Effector memory CD8-positive, alpha-beta T cell (primary cell): ENCODE results near the gene GRIN2A.

Experiments used
- ATAC-seq: fragments of 150-1000 bp; cut with Tn5 transposase; replicated peaks from 2 replicates; pipeline ENCODE4 v1.10.0; 2021; ENCODE audit warnings: mild to moderate bottlenecking, moderate library complexity
- DNase-seq, 3 experiments: peaks; one replicate each; pipeline ENCODE4 v3.0.0; 2021
- H3K27ac Mint-ChIP-seq, 2 donors: one replicate each; pipeline ENCODE4 v1.8.0; 2022; ENCODE audit warnings: mild to moderate bottlenecking in 2 of 2, mixed read lengths in 2 of 2, moderate library complexity in 2 of 2
- H3K27me3 Mint-ChIP-seq, 2 donors: one replicate each; pipeline ENCODE4 v1.8.0; 2022; ENCODE audit warnings: mixed read lengths in 2 of 2
- H3K36me3 Mint-ChIP-seq: one replicate; pipeline ENCODE4 v1.8.0; 2022; ENCODE audit warnings: mild to moderate bottlenecking, moderate library complexity, mixed read lengths; ENCODE audit not compliant: insufficient read depth
- H3K4me1 Mint-ChIP-seq, 2 donors: one replicate each; pipeline ENCODE4 v1.8.0; 2022; ENCODE audit warnings: low read depth in 2 of 2, mixed read lengths in 2 of 2
- H3K4me3 Mint-ChIP-seq, 2 donors: one replicate each; pipeline ENCODE4 v1.8.0; 2022; ENCODE audit warnings: mild to moderate bottlenecking in 2 of 2, mixed read lengths in 2 of 2, moderate library complexity in 2 of 2
- H3K9me3 Mint-ChIP-seq, 2 donors: one replicate each; pipeline ENCODE4 v1.8.0; 2022; ENCODE audit warnings: mixed read lengths in 2 of 2

GRIN2A gene

GRCh38 chr16:9846362-9847099, 335.7 kb downstream of the GRIN2A start:
- no peak for DNase-seq
- Mint-ChIP-seq H3K4me3 (no peak overlapping the region), H3K9me3 (peaks cover 0 to 6% of the 10 kb centered on the region in 2 donors), H3K27ac (no peak overlapping the region), H3K27me3 (peaks cover 0 to 5% of the 10 kb centered on the region in 2 donors), H3K36me3 (no peaks in the 10 kb centered on the region), H3K4me1 (no peaks in the 10 kb centered on the region)
- no peak for ATAC-seq

DNA sequence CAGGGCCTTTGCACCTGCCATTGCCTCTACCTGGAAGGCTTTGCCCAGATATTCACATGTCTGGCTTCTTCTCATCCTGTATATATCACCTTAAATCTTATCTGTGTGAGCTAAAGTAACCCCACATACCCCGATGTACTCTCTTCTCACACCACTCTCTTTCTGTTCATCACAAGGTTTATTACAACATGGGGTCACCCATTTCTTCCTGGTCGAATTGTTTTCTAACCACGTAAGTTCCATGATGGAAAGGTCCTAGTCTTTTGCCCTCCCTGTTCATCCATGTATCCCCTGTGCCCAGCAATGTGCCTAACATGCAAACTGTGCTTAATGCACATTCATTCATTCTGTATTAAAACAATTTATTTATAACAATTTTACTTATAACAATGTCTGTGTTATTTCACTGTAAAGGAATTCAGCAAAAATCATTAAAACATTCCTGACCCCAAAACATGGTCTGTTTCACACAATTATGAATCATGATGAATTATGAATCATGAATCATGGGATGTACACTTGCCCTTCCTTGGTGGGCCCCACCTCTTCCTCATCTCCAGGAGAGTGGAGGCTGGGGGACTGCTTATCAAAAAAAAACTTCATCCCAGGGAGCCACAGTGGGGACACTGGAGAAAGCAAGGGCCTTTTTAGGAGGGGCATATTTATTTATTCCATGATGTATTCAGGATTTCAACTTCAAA, 336.4 kb downstream of the GRIN2A start:
- H3K4me1 Mint-ChIP-seq, result no peaks in the 10 kb centered on the region
- ATAC-seq (no peak), DNase-seq (no peak)

DNA sequence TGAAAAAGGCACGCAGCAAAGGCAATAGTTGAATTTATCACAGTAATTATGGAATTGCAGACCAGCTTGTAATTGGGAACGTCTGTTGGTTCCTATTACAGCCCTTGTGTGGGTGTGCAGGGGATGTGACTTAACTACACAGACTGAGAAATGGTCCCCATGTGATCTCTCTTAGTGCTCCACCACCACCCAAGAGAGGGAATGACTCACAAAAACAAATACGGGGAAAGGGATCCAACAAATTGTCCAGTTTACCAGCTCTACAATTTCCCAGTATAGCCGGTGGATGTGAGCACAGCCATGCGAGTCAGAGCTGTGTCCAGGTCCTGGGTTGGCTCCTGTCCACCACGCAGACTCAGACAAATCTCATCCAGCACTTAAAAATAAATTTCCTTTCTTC, 337.9 kb downstream of the GRIN2A start:
- Mint-ChIP-seq H3K4me3 (no peak overlapping the region), H3K27ac (no peak overlapping the region), H3K4me1 (no peaks in the 10 kb centered on the region), H3K36me3 (no peaks in the 10 kb centered on the region), H3K27me3 (no peaks in the 10 kb centered on the region), H3K9me3 (peaks cover 0 to 3% of the 10 kb centered on the region in 2 donors)
- DNase-seq (no peak), ATAC-seq (no peak)

More for the DNA sequence above, 336.4 kb downstream of the GRIN2A start:
- peaks cover 0 to 5% of the 10 kb centered on the region in 2 donors for H3K27me3 Mint-ChIP-seq
- no peaks in the 10 kb centered on the region for H3K36me3 Mint-ChIP-seq
- peaks cover 0 to 6% of the 10 kb centered on the region in 2 donors for H3K9me3 Mint-ChIP-seq
- H3K27ac Mint-ChIP-seq, result no peak overlapping the region
- H3K4me3 Mint-ChIP-seq, result no peak overlapping the region

GRCh38 chr16:9843424-9844018, 338.7 kb downstream of the GRIN2A start:
- ATAC-seq (no peak), DNase-seq (no peak)
- Mint-ChIP-seq H3K36me3 (no peaks in the 10 kb centered on the region), H3K9me3 (peaks cover 0 to 3% of the 10 kb centered on the region in 2 donors), H3K4me1 (no peaks in the 10 kb centered on the region), H3K4me3 (no peak overlapping the region), H3K27me3 (no peaks in the 10 kb centered on the region), H3K27ac (no peak overlapping the region)

- Mint-ChIP-seq H3K4me3 (no peak overlapping the region), H3K27ac (no peak overlapping the region), H3K27me3 (no peaks in the 10 kb centered on the region), H3K9me3 (peaks cover 6 to 11% of the 10 kb centered on the region in 2 donors), H3K4me1 (no peaks in the 10 kb centered on the region), H3K36me3 (no peaks in the 10 kb centered on the region)
- no peak for DNase-seq
- no peak for ATAC-seq
These were observed 341.2 kb downstream of the GRIN2A start for GRCh38 chr16:9840761-9841665.

DNA sequence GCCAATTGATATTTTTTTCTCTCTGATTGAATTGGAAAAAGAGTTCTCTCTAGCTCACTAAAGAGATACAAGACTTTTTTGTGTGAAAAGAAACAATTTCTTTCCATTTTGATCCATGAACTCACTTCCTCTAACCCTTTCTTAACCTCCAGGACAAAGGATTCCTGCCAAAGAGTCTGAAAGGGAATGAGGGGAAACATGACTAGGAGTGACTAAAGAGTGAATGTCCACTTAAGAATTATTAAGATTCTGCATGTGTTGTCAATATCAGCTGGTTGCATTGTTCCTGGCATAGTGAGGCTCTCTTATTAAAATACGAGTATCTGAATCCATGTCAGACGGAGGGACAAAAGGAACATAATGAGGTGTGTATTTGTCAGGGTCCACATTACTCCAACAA, 344.7 kb downstream of the GRIN2A start:
- H3K27ac Mint-ChIP-seq, result no peak overlapping the region
- H3K4me1 Mint-ChIP-seq, result no peaks in the 10 kb centered on the region
- no peaks in the 10 kb centered on the region for H3K27me3 Mint-ChIP-seq
- H3K9me3 Mint-ChIP-seq, result peaks cover 2 to 11% of the 10 kb centered on the region in 2 donors
- no peak for ATAC-seq
- H3K36me3 Mint-ChIP-seq, result no peaks in the 10 kb centered on the region
- no peak overlapping the region for H3K4me3 Mint-ChIP-seq
- DNase-seq, result no peak

GRCh38 chr16:9836118-9836736, 346.0 kb downstream of the GRIN2A start:
- Mint-ChIP-seq H3K4me3 (no peak overlapping the region), H3K9me3 (peaks cover 2 to 11% of the 10 kb centered on the region in 2 donors), H3K36me3 (no peaks in the 10 kb centered on the region), H3K27ac (no peak overlapping the region), H3K4me1 (no peaks in the 10 kb centered on the region), H3K27me3 (no peaks in the 10 kb centered on the region)
- DNase-seq, result no peak
- no peak for ATAC-seq

DNA sequence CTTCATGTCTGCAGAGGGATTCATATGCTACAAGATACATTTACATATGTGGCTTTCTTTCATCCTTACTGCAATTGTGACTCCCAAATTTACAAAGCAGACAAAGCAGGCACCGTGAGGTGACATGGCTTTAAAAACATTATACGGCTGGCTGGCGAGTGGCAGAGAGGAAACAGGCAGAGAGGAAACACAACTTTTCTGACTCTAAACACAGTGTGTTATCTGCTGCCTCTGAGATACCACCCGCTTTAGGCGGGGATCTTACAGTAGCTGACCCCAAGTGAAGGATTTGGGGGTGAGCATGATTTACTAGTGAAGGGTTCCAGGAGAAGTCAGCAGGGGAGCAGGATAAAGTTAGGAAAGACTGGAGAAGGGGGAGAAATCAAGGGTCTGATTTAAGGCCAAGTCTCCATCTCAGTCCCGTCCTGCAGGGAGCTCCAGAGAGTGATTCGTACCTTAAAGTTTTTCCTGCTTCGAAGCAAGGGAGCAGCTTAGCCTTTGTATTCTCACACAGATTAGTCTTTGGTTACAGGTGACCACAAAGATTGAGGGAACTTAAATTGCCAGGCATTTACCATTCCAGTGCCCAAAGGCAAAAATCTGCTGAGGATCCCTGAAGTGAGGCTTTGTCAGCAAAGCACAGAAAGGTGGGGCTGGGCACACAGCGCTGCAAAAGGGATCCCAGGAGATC, 355.0 kb downstream of the GRIN2A start:
- no peak for DNase-seq
- no peaks in the 10 kb centered on the region for H3K4me1 Mint-ChIP-seq
- no peaks in the 10 kb centered on the region for H3K27me3 Mint-ChIP-seq
- no peak overlapping the region for H3K27ac Mint-ChIP-seq
- no peaks in the 10 kb centered on the region for H3K36me3 Mint-ChIP-seq
- ATAC-seq, result no peak
- no peaks in the 10 kb centered on the region for H3K9me3 Mint-ChIP-seq
- no peak overlapping the region for H3K4me3 Mint-ChIP-seq

DNA sequence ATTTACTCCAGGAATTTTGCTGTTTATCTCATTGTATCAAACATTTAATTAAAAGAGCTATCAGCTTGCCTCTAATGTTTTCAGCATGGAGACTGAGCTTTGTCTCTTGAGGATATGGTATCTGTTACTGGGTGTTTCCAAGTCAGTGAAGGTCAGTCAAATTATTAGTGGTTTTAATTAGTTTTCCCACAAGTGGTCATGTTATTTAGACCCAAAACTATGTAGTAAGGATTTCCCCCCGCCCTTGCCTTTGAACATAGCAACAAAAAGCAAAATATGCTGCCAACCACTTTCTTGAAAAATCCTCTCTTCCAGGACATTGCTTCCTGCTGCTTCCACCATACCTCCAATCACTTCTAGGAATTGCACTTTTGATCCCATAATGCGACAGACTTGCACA, 355.6 kb downstream of the GRIN2A start:
- Mint-ChIP-seq H3K4me3 (no peak overlapping the region), H3K4me1 (no peaks in the 10 kb centered on the region), H3K9me3 (no peaks in the 10 kb centered on the region), H3K36me3 (no peaks in the 10 kb centered on the region), H3K27ac (no peak overlapping the region), H3K27me3 (no peaks in the 10 kb centered on the region)
- DNase-seq, result no peak
- no peak for ATAC-seq

- Mint-ChIP-seq H3K4me1 (no peaks in the 10 kb centered on the region), H3K27ac (no peak overlapping the region), H3K9me3 (no peaks in the 10 kb centered on the region), H3K4me3 (no peak overlapping the region), H3K27me3 (no peaks in the 10 kb centered on the region), H3K36me3 (no peaks in the 10 kb centered on the region)
- ATAC-seq (no peak), DNase-seq (no peak)
These were observed 357.8 kb downstream of the GRIN2A start for GRCh38 chr16:9824200-9825068.

DNA sequence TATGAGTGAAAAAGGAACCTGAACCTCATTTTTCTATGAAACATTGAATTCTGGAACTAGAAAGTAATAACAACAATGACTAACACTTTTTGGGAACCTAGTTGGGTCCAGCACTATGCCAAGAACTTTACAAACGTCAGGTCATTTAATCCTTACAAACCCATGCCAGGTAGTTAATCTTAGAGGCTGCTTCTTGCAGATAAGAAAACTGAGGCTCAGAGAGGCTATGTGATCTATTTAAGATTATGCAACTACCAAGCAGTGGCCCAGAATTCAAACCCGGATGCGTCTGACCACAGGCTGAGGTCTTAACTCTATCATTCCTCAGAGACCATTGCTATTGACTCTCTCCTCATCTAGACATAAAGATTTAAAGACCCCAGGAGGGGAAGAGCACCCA, 358.7 kb downstream of the GRIN2A start:
- no peaks in the 10 kb centered on the region for H3K9me3 Mint-ChIP-seq
- no peaks in the 10 kb centered on the region for H3K4me1 Mint-ChIP-seq
- no peak overlapping the region for H3K4me3 Mint-ChIP-seq
- no peak overlapping the region for H3K27ac Mint-ChIP-seq
- DNase-seq (no peak), ATAC-seq (no peak)
- no peaks in the 10 kb centered on the region for H3K27me3 Mint-ChIP-seq
- no peaks in the 10 kb centered on the region for H3K36me3 Mint-ChIP-seq

- Mint-ChIP-seq H3K27me3 (no peaks in the 10 kb centered on the region), H3K27ac (no peak overlapping the region), H3K4me1 (no peaks in the 10 kb centered on the region), H3K4me3 (no peak overlapping the region), H3K9me3 (peaks cover 0 to 2% of the 10 kb centered on the region in 2 donors), H3K36me3 (no peaks in the 10 kb centered on the region)
- DNase-seq (no peak), ATAC-seq (no peak)
These were observed 360.3 kb downstream of the GRIN2A start for GRCh38 chr16:9821970-9822369.
